PC-9 (cell line): ENCODE results near the gene RGSL1.

ENCODE experiments used
- EZH2 ChIP-seq: fragments of 200-600 bp; sonication (generic); IDR thresholded peaks from 2 replicates; pipeline ENCODE4 v1.8.0; 2017; ENCODE audit warnings: antibody characterized with exemption, low read depth
- TF ChIP-seq, protein P1 (sequence below): fragments of 200-600 bp; sonication (generic); conservative IDR thresholded peaks from 2 replicates; pipeline ENCODE4 v1.6.1; 2017; ENCODE audit warnings: mixed run types, antibody characterized with exemption, mild to moderate bottlenecking, moderate library complexity

DNA sequence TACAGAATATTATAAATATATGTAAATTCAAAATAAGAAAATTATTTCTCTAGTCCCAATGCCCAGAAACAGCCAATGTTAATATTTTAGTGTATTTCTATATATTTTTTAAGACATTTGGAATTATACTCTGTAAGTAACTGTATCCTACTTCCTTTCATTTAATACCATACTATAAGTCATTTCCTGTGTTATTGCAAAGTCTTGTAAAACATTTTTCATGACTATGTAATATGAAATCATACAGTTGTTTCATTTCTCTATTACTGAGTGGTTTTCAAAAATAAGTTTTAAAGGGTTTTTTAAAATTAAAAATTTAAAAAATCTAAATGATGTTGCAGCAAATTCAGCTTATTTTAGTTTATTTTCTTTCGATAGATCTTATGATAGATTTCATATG, 137.1 kb downstream of the RGSL1 start:
- TF ChIP-seq, protein P1, sequence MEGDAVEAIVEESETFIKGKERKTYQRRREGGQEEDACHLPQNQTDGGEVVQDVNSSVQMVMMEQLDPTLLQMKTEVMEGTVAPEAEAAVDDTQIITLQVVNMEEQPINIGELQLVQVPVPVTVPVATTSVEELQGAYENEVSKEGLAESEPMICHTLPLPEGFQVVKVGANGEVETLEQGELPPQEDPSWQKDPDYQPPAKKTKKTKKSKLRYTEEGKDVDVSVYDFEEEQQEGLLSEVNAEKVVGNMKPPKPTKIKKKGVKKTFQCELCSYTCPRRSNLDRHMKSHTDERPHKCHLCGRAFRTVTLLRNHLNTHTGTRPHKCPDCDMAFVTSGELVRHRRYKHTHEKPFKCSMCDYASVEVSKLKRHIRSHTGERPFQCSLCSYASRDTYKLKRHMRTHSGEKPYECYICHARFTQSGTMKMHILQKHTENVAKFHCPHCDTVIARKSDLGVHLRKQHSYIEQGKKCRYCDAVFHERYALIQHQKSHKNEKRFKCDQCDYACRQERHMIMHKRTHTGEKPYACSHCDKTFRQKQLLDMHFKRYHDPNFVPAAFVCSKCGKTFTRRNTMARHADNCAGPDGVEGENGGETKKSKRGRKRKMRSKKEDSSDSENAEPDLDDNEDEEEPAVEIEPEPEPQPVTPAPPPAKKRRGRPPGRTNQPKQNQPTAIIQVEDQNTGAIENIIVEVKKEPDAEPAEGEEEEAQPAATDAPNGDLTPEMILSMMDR, result no peak
- TF ChIP-seq EZH2, result no peak
